Skeletal muscle satellite cell (primary cell): ENCODE measurements around the gene UBE4B. TPM values are rescaled to one million over a fixed set of nuclear protein-coding genes. Genes with fewer than 3 reads are reported as not detected.
A peak's percentile ranks its signal among the peaks of the same experiment; 100 is the strongest.
"Not testable (repeated sequence)": the region's sequence is repeated elsewhere in the genome, so short reads cannot be mapped to it uniquely, and the experiment has no call there.

Source experiments
- H3K27me3 ChIP-seq: 2 replicates; pipeline ENCODE4 v1.7.0; 2013; ENCODE audit warnings: low read length; ENCODE audit not compliant: control insufficient read depth, insufficient read depth
- H3K36me3 ChIP-seq: 2 replicates; pipeline ENCODE4 v1.7.0; 2013; ENCODE audit warnings: mild to moderate bottlenecking, control low read depth, low read length; ENCODE audit not compliant: insufficient read depth
- H3K4me1 ChIP-seq: 2 replicates; pipeline ENCODE4 v1.7.0; 2013; ENCODE audit warnings: low read length; ENCODE audit not compliant: control insufficient read depth, insufficient read depth
- H3K4me2 ChIP-seq: 2 replicates; pipeline ENCODE4 v1.7.0; 2013; ENCODE audit warnings: mild to moderate bottlenecking, low read length
- H3K4me3 ChIP-seq: 2 replicates; pipeline ENCODE4 v1.7.0; 2013; ENCODE audit warnings: low read length
- H3K9ac ChIP-seq: 2 replicates; pipeline ENCODE4 v1.7.0; 2013; ENCODE audit warnings: mild to moderate bottlenecking, low read depth, low read length, moderate library complexity
- H3K9me3 ChIP-seq: replicated peaks from 2 replicates; pipeline ENCODE4 v1.7.0; 2013; ENCODE audit warnings: mild to moderate bottlenecking, control low read depth, low read length
- total RNA-seq: library from RNA; depleted of rRNA; stranded (reverse); fragments of >200 nt; gene quantifications from 2 replicates; pipeline ENCODE4 v1.2.3, GENCODE V29; 2012; rRNA removed

UBE4B gene
- 29.5 and 37.3 TPM in 2 replicates for total RNA-seq

DNA sequence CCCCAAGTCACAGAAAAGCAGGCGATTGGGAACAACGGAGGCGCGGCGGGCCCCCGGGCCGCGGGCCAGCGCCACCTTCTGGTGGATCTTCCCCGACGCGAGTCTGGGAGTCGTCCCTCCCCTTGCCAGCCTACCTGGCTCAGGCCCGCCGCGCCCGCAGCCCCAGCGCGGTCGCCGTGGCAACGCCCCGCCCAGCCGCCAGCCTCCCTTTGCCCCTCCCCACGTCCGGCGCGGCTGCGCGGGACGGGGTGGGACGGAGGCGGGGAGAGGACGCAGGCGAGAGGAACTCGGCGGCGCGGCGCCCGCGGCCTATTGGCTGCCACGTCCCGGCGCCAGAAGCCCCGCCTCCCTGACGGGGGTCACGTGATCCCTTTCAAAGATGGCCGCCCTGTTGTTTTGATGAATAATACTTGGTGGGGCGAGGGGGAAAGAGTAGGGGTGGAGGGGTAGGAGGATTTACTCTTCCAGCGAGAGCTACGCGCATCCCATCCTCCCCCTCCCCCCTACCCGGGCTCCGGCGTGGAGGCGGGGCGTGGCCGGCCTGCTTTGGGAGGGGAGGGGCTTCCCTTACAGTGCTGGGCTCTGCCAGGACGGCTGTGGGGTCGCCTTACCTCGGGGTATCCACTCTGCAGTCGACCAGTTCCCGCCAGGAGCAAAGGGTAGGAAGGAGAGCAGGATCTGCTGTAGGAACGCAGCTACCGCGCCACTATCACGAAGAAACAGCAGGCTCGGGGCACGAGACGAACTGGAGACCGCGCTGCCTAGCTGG lies at the start of gene UBE4B:
Gene UBE4B (plus strand): TSS at position 369 of the 769 bp plus-strand sequence. CDS start 713 bp downstream, outside the sequence.
- Histone ChIP-seq H3K9me3 (no peaks in the 10 kb centered on the region), H3K27me3 (no peaks in the 10 kb centered on the region), H3K4me1 (peaks cover 20% of the 10 kb centered on the region), H3K4me3 (peak within 1 kb of the TSS; percentile 99), H3K4me2 (peak within 1 kb of the TSS; percentile 86), H3K9ac (peak within 1 kb of the TSS; percentile 97), H3K36me3 (peaks cover 4% of the 10 kb centered on the region)

GRCh38 chr1:9984253-9984652 lies 48.5 kb upstream of the UBE4B start:
- Histone ChIP-seq H3K9ac (no peak overlapping the region), H3K9me3 (no peaks in the 10 kb centered on the region), H3K27me3 (no peaks in the 10 kb centered on the region), H3K4me3 (no peak overlapping the region), H3K36me3 (peaks cover 23% of the 10 kb centered on the region), H3K4me1 (no peaks in the 10 kb centered on the region), H3K4me2 (no peak overlapping the region)

- H3K36me3 ChIP-seq = peaks cover 23% of the 10 kb centered on the region
- H3K4me1 ChIP-seq = no peaks in the 10 kb centered on the region
- H3K4me2 ChIP-seq = no peak overlapping the region
- no peaks in the 10 kb centered on the region for H3K9me3 ChIP-seq
- no peak overlapping the region for H3K9ac ChIP-seq
- H3K4me3 ChIP-seq = no peak overlapping the region
- no peaks in the 10 kb centered on the region for H3K27me3 ChIP-seq
Measured at GRCh38 chr1:9985001-9985400, 47.8 kb upstream of the UBE4B start.

- Histone ChIP-seq H3K9me3 (no peaks in the 10 kb centered on the region), H3K4me3 (no peak overlapping the region), H3K27me3 (no peaks in the 10 kb centered on the region), H3K4me2 (no peak overlapping the region), H3K4me1 (no peaks in the 10 kb centered on the region), H3K36me3 (peaks cover 6% of the 10 kb centered on the region), H3K9ac (no peak overlapping the region)
Measured at GRCh38 chr1:9989773-9990172, 43.0 kb upstream of the UBE4B start.

GRCh38 chr1:9990944-9991343 lies 41.8 kb upstream of the UBE4B start:
- no peak overlapping the region for H3K4me3 ChIP-seq
- H3K9me3 ChIP-seq = no peaks in the 10 kb centered on the region
- H3K9ac ChIP-seq = no peak overlapping the region
- no peaks in the 10 kb centered on the region for H3K36me3 ChIP-seq
- H3K4me2 ChIP-seq = no peak overlapping the region
- no peaks in the 10 kb centered on the region for H3K27me3 ChIP-seq
- H3K4me1 ChIP-seq = no peaks in the 10 kb centered on the region

GRCh38 chr1:9992910-9993309 lies 39.8 kb upstream of the UBE4B start:
- Histone ChIP-seq H3K9ac (no peak overlapping the region), H3K36me3 (no peaks in the 10 kb centered on the region), H3K4me1 (peaks cover 3% of the 10 kb centered on the region), H3K4me3 (no peak overlapping the region), H3K9me3 (no peaks in the 10 kb centered on the region), H3K4me2 (no peak overlapping the region), H3K27me3 (peaks cover 10% of the 10 kb centered on the region)

- Histone ChIP-seq H3K4me1 (peaks cover 3% of the 10 kb centered on the region), H3K9ac (no peak overlapping the region), H3K9me3 (no peaks in the 10 kb centered on the region), H3K36me3 (no peaks in the 10 kb centered on the region), H3K4me2 (no peak overlapping the region), H3K27me3 (peaks cover 13% of the 10 kb centered on the region), H3K4me3 (no peak overlapping the region)
Measured at GRCh38 chr1:9993561-9994075, 39.1 kb upstream of the UBE4B start.

DNA sequence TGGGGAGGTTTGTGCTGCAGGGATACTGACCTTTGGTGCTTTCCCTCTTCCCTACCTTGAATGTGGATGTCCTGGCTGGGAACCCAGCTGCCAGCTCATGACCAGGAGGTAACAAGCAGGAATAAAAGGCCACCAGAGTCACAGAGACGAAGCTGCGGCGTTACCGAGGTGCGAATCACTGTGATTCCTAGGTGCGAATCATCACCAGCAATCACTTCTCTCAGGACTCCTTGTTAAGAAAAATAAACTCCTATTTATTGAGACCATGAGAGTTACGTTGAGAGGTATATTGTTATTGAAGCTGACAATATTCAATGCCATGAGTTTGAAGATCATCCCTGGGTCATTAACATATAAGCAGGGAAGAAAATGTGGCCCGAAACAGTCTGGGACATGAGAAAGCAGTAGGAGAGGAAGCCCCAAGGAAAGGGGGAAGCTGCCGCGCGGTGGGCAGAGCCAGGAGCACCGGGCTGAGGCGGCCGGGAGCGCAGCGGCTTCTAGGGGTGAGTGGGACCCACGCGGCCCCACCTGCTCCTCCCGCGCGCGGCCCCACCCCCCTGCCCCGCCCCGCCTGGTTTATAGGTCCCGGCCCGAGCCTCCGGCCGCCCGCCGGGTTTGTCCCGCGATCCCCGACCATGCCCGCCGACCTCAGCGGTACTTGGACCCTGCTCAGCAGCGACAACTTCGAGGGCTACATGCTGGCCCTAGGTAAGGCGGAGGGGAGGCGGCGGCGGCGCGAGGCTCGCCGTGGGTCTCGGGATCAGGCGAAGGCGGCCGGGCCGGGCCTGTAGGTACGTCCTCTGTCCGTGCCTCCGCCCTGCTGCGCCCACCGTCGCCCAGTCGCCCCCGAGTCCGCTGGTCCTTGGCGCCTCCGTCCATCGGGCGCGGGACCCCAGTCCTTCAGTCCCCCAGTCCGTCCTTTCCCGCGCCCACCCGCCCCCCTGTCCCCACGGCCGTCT lies 35.9 kb upstream of the UBE4B start, which contains the start of gene RBP7:
Gene RBP7 (plus strand): TSS at position 605 of the 959 bp plus-strand sequence. CDS start 31 bp downstream, at position 636.
- no peaks in the 10 kb centered on the region for H3K9me3 ChIP-seq
- H3K9ac ChIP-seq = no peak within 1 kb of the TSS
- peaks cover 3% of the 10 kb centered on the region for H3K4me1 ChIP-seq
- H3K27me3 ChIP-seq = peaks cover 20% of the 10 kb centered on the region
- H3K4me3 ChIP-seq = peak within 1 kb of the TSS; percentile 51
- H3K36me3 ChIP-seq = no peaks in the 10 kb centered on the region
- peak within 1 kb of the TSS; percentile 72 for H3K4me2 ChIP-seq

DNA sequence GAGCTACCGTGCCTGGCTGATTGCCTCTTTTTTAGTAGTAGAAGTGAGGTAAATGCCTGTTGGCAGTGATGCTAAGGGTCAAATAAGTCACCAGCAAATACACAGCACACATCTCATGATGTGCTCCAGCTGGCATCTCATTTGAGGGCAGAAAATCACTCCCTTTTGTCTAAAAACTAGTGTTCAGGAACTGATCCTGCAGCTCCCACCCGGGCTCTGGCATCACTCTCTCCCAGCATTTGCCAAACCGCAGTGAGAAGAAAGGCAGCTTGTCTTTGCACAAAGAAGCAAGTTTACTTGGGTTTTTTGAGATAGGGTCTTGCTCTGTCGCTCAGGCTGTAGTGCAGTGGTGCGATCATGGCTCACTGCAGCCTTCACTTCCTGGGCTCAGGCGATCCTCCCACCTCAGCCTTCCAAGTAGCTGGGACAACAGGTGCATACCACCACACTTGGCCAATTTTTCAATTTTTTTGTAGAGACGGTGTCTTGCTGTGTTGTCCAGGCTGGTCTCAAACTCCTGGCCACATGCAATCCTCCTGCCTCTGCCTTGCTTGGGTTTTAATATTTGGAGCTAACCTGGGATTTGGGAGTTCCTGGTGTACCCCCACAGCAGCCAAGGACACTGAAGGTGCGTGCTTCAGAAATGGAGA lies 31.6 kb upstream of the UBE4B start:
- H3K4me1 ChIP-seq = peaks cover 3% of the 10 kb centered on the region
- no peak overlapping the region for H3K4me3 ChIP-seq
- H3K9ac ChIP-seq = no peak overlapping the region
- H3K36me3 ChIP-seq = no peaks in the 10 kb centered on the region
- no peak overlapping the region for H3K4me2 ChIP-seq
- H3K27me3 ChIP-seq = peaks cover 27% of the 10 kb centered on the region
- H3K9me3 ChIP-seq = no peaks in the 10 kb centered on the region

- H3K27me3 ChIP-seq = peaks cover 14% of the 10 kb centered on the region
- not testable (repeated sequence) for H3K4me2 ChIP-seq, H3K4me3 ChIP-seq, H3K9ac ChIP-seq, H3K4me1 ChIP-seq, H3K36me3 ChIP-seq, H3K9me3 ChIP-seq
Measured at GRCh38 chr1:10005248-10005647, 27.5 kb upstream of the UBE4B start.

GRCh38 chr1:10007169-10007568 lies 25.6 kb upstream of the UBE4B start:
- Histone ChIP-seq H3K4me3 (no peak overlapping the region), H3K4me2 (no peak overlapping the region), H3K36me3 (no peaks in the 10 kb centered on the region), H3K9me3 (no peaks in the 10 kb centered on the region), H3K9ac (no peak overlapping the region), H3K4me1 (no peaks in the 10 kb centered on the region), H3K27me3 (peaks cover 6% of the 10 kb centered on the region)
